Pancreas (tissue), 10 donors: ENCODE results near the gene COX7A2L. TPM values are rescaled to one million over a fixed set of nuclear protein-coding genes. Genes with fewer than 3 reads are reported as not detected.
"Not testable (repeated sequence)": the region's sequence is repeated elsewhere in the genome, so short reads cannot be mapped to it uniquely, and the experiment has no call there.

Experiments used
- ATAC-seq, 4 donors: fragments of 200-7000 bp; cut with Tn5 transposase; one replicate each; pipeline versions ENCODE4 v1.8.0 to v1.9.1; 2020; ENCODE audit warnings: mild to moderate bottlenecking in 4 of 4, moderate library complexity in 4 of 4
- DNase-seq, 6 donors: peaks; one replicate each; pipeline ENCODE4 v3.0.0-alpha.2; 2020
- FAIRE-seq: peaks from 2 replicates; lab custom pipeline; 2012; peaks lifted over from hg19 to GRCh38; lab: Jason Lieb, UNC
- H3K27ac ChIP-seq, 4 donors: fragments of 200-600 bp; sonication (generic); 1 replicate in 3 of 4; 2 replicates in 1 of 4; pipeline versions ENCODE4 v1.5.0 to v1.8.0; 2020
- H3K27me3 ChIP-seq, 4 donors: fragments of 200-600 bp; one replicate each; pipeline ENCODE4 v1.8.0; 2021
- H3K36me3 ChIP-seq, 3 donors: fragments of 200-600 bp; sonication (generic) in 1 of 3; one replicate each; pipeline versions ENCODE4 v1.5.0 to v1.8.0; 2020 to 2021
- H3K4me1 ChIP-seq, 3 donors: fragments of 200-600 bp; one replicate each; pipeline ENCODE4 v1.8.0; 2021
- H3K4me3 ChIP-seq, 4 donors: fragments of 200-600 bp; sonication (generic) in 2 of 4; one replicate each; pipeline versions ENCODE4 v1.5.0 to v1.8.0; 2020 to 2021
- H3K9me3 ChIP-seq, 4 donors: fragments of 200-600 bp; one replicate each; pipeline ENCODE4 v1.8.0; 2021
- WGBS, 2 donors: extraction: QIAGEN DNeasy Blood & Tissue Kit; methylation state at CpG; one replicate each; pipeline ENCODE4 v1.1.7; 2013; 5-methylcytosine and 5-hydroxymethylcytosine counted together
- intact Hi-C, 3 donors: fragments of 100-400 bp; cut with DNase I; formaldehyde crosslinking; loops; one replicate each; pipeline versions ENCODE4 v1.11.1 to v1.14.2; 2022
- polyA plus RNA-seq, 2 donors: library from polyadenylated mRNA; stranded (reverse); fragments of 200-250 nt; gene quantifications; one replicate each; pipeline ENCODE4 v1.2.3, GENCODE V29; 2013
- total RNA-seq, 6 donors: library from RNA; stranded (reverse); fragmentation: NEBNext Ultra II Directional in 4 of 6; extraction: Animal tissue kit (Norgen Biotek cat#: 25700) in 4 of 6; gene quantifications; one replicate each; pipeline versions ENCODE4 v1.2.1 to v1.2.4, GENCODE V29; 2021 to 2023
- TF ChIP-seq, protein P1 (sequence below), 4 donors: fragments of 200-600 bp; sonication (generic) in 3 of 4; IDR thresholded peaks; one replicate each; pipeline versions ENCODE4 v1.5.0 to v1.8.0; 2021; ENCODE audit warnings: antibody characterized with exemption in 4 of 4
- donor health status: healthy with polysubstance abuse.
- donor health status: DM: no; HTN: no; CAD: no; lungs with moderate emphysema.
- donor health status: DM: no; HTN: no; CAD: no.
- donor health status: control.
- donor health status: control.
- donor health status: Bipolar disorder and iron deficiency.
- donor health status: DM: yes; HTN: yes; CAD: no.
- donor health status: DM: no; HTN: no; CAD: no.
- donor health status: DM: no; HTN: no; CAD: no.
- donor health status: DM: yes; HTN: yes; CAD: no.

Gene COX7A2L
- total and polyA plus RNA-seq, 8 donors: 34.8 to 91.5 (median 49.7) TPM

GRCh38 chr2:42401773-42402172 lies 40.8 kb upstream of the COX7A2L start:
- Histone ChIP-seq H3K9me3 (no peaks in the 10 kb centered on the region), H3K4me3 (no peak overlapping the region), H3K27me3 (no peaks in the 10 kb centered on the region), H3K36me3 (no peaks in the 10 kb centered on the region), H3K4me1 (no peaks in the 10 kb centered on the region), H3K27ac (no peak overlapping the region)
- ATAC-seq (no peak), FAIRE-seq (no peak), DNase-seq (no peak)
- intact Hi-C loops: no loop called here
- TF ChIP-seq, protein P1, sequence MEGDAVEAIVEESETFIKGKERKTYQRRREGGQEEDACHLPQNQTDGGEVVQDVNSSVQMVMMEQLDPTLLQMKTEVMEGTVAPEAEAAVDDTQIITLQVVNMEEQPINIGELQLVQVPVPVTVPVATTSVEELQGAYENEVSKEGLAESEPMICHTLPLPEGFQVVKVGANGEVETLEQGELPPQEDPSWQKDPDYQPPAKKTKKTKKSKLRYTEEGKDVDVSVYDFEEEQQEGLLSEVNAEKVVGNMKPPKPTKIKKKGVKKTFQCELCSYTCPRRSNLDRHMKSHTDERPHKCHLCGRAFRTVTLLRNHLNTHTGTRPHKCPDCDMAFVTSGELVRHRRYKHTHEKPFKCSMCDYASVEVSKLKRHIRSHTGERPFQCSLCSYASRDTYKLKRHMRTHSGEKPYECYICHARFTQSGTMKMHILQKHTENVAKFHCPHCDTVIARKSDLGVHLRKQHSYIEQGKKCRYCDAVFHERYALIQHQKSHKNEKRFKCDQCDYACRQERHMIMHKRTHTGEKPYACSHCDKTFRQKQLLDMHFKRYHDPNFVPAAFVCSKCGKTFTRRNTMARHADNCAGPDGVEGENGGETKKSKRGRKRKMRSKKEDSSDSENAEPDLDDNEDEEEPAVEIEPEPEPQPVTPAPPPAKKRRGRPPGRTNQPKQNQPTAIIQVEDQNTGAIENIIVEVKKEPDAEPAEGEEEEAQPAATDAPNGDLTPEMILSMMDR (IDR thresholded peaks at IDR 0.05): no peak
- WGBS, 2 donors: 85 to 90% methylated on average over 6 of the region's 6 CpGs

DNA sequence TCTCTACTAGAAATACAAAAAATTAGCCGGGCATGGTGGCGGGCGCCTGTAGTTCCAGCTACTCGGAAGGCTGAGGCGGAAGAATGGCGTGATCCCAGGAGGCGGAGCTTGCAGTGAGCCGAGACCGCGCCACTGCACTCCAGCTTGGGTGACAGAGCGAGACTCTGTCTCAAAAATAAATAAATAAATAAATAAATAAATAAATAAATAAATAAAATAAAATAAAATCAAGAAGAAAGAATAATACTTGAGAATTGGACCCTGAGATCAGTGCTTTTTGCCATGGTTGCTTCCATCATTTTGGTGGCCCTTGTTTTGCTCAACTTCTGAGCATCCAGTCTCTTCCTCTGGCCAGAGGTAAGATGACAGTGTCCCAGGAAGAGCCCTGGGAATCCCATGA lies 37.0 kb upstream of the COX7A2L start:
- H3K27me3 ChIP-seq, H3K36me3 ChIP-seq, H3K9me3 ChIP-seq, H3K4me3 ChIP-seq, H3K27ac ChIP-seq, H3K4me1 ChIP-seq, intact Hi-C loops, FAIRE-seq, DNase-seq, ATAC-seq: not testable (repeated sequence)
- 92 to 96% methylated on average over 11 of the region's 11 CpGs for WGBS, 2 donors

DNA sequence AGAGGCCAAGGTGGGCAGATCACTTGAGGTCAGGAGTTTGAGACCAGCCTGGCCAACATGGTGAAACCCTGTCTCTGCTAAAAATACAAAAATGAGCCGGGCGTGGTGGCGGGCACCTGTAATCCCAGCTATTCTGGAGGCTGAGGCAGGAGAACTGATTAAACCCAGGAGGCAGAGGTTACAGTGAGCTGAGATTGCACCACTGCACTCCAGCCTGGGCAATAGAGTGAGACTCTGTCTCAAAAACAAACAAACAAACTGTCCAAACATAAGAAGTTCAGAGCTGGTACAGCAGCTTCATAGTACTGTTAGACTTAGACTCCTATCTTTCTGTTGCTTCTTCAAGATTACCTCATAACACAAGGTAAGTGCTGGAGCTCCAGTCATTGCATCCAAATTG lies 32.3 kb upstream of the COX7A2L start:
- H3K4me1 ChIP-seq, H3K27me3 ChIP-seq, H3K27ac ChIP-seq, ATAC-seq, intact Hi-C loops, H3K4me3 ChIP-seq, DNase-seq, H3K36me3 ChIP-seq, FAIRE-seq, H3K9me3 ChIP-seq: not testable (repeated sequence)
- 96% methylated on average over 3 of the region's 3 CpGs for WGBS, 2 donors

DNA sequence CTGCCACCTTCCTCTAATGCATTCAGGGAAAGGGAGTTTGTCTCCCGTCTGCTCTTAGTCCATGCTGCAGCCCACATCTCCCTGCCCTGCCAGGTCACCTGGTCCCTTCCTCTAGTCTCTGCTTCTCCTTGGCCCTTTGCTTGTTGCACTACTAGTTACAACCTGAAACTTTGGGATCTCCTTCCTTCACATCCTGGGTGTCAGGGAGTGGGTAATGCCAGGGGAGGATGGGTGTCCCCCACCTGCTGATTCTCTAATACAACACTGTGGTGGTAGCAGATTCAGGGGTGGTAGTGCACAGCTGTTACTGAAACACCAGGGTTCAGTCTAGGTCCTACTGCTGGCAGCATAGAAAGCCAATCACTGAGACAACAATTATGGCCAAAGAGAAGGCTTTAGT lies 31.2 kb upstream of the COX7A2L start:
- TF ChIP-seq, protein P1 (IDR thresholded peaks at IDR 0.05): no peak
- no peak for FAIRE-seq
- WGBS, 2 donors: 92 to 100% methylated on average over 1 of the region's 1 CpG
- no peaks in the 10 kb centered on the region for H3K4me1 ChIP-seq
- H3K27me3 ChIP-seq: no peaks in the 10 kb centered on the region
- intact Hi-C loops: no loop called here
- H3K36me3 ChIP-seq: no peaks in the 10 kb centered on the region
- no peak for ATAC-seq
- no peak overlapping the region for H3K4me3 ChIP-seq
- DNase-seq: no peak
- no peaks in the 10 kb centered on the region for H3K9me3 ChIP-seq
- no peak overlapping the region for H3K27ac ChIP-seq

- Histone ChIP-seq H3K4me3 (no peak overlapping the region), H3K27me3 (no peaks in the 10 kb centered on the region), H3K9me3 (no peaks in the 10 kb centered on the region), H3K27ac (peak overlapping the region in 2 of 4 donors; percentile 33 to 50), H3K4me1 (no peaks in the 10 kb centered on the region), H3K36me3 (no peaks in the 10 kb centered on the region)
- no peak for FAIRE-seq
- TF ChIP-seq, protein P1 (IDR thresholded peaks at IDR 0.05): no peak
- ATAC-seq: peak in 3 of 4 donors; percentile 32 to 80 (median 59)
- intact Hi-C loops: no loop called here
- no peak for DNase-seq
- WGBS, 2 donors: 45 to 48% methylated on average over 5 of the region's 5 CpGs
These were observed 29.5 kb upstream of the COX7A2L start for GRCh38 chr2:42390401-42390969.

DNA sequence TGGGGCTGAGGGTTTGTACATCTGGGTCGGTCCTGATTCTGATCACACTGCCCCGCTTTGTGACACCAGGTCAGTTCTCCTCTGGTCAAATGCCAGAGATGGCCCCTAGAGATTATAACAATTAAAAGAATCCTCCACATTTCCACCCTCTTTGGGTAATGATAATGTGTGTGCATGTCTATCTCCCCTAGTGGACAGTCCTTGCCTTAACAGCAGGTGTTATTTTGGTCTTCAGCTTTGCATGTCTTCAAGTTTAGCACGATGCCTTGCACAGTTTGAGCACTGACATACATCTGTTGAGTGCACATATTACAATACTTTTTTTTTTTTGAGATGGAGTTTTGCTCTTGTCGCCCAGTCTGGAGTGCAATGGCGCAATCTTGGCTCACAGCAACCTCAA lies 25.7 kb upstream of the COX7A2L start:
- 89 to 93% methylated on average over 5 of the region's 5 CpGs for WGBS, 2 donors
- DNase-seq: no peak
- Histone ChIP-seq H3K4me3 (no peak overlapping the region), H3K27ac (no peak overlapping the region), H3K36me3 (no peaks in the 10 kb centered on the region), H3K27me3 (no peaks in the 10 kb centered on the region), H3K9me3 (no peaks in the 10 kb centered on the region), H3K4me1 (no peaks in the 10 kb centered on the region)
- intact Hi-C loops: no loop called here
- no peak for FAIRE-seq
- TF ChIP-seq, protein P1 (IDR thresholded peaks at IDR 0.05): no peak
- ATAC-seq: no peak
